Immature natural killer cell (primary cell): ENCODE data around the gene SHH. TPM values are rescaled to one million over a fixed set of nuclear protein-coding genes. Genes with fewer than 3 reads are reported as not detected.
"Not testable (repeated sequence)": the region's sequence is repeated elsewhere in the genome, so short reads cannot be mapped to it uniquely, and the experiment has no call there.

Experiments
- DNase-seq, 3 donors: peaks; one replicate each; pipeline ENCODE4 v3.0.0; 2022; ENCODE audit warnings: mixed read lengths in 1 of 3
- H3K27ac Mint-ChIP-seq, 6 donors: one replicate each; pipeline ENCODE4 v1.8.0; 2020; ENCODE audit warnings: mixed read lengths in 6 of 6, mild to moderate bottlenecking in 5 of 6, inconsistent platforms in 4 of 6, moderate library complexity in 3 of 6
- H3K27me3 Mint-ChIP-seq, 3 donors: one replicate each; pipeline ENCODE4 v1.8.0; 2020 to 2021; ENCODE audit warnings: low read depth in 3 of 3, mild to moderate bottlenecking in 3 of 3, mixed read lengths in 3 of 3, moderate library complexity in 3 of 3, inconsistent platforms in 1 of 3
- H3K36me3 Mint-ChIP-seq, 3 donors: one replicate each; pipeline ENCODE4 v1.8.0; 2020; ENCODE audit warnings: mixed read lengths in 3 of 3, inconsistent platforms in 2 of 3, mild to moderate bottlenecking in 2 of 3
- H3K4me1 Mint-ChIP-seq, 2 donors: one replicate each; pipeline ENCODE4 v1.8.0; 2020; ENCODE audit warnings: inconsistent platforms in 2 of 2, mild to moderate bottlenecking in 2 of 2, mixed read lengths in 2 of 2, moderate library complexity in 1 of 2
- H3K4me3 Mint-ChIP-seq, 5 donors: one replicate each; pipeline ENCODE4 v1.8.0; 2020; ENCODE audit warnings: mild to moderate bottlenecking in 5 of 5, mixed read lengths in 5 of 5, inconsistent platforms in 3 of 5, moderate library complexity in 3 of 5
- H3K9me3 Mint-ChIP-seq, 6 donors: one replicate each; pipeline ENCODE4 v1.8.0; 2020; ENCODE audit warnings: mild to moderate bottlenecking in 6 of 6, mixed read lengths in 6 of 6, inconsistent platforms in 4 of 6, moderate library complexity in 3 of 6
- polyA plus RNA-seq, 3 donors: library from polyadenylated mRNA; unstranded; fragments of 300-500 nt; fragmentation: Illumina TruSeq; gene quantifications; one replicate each; pipeline ENCODE4 v1.2.3, GENCODE V29; 2021

Gene SHH
- polyA plus RNA-seq, 3 donors from 2014 or later = not detected

- no peak overlapping the region for H3K4me3 Mint-ChIP-seq
- no peaks in the 10 kb centered on the region for H3K36me3 Mint-ChIP-seq
- no peak overlapping the region for H3K27ac Mint-ChIP-seq
- H3K9me3 Mint-ChIP-seq = no peaks in the 10 kb centered on the region
- H3K27me3 Mint-ChIP-seq = peaks cover 0 to 12% (median 2%) of the 10 kb centered on the region in 3 donors
- DNase-seq = no peak
- H3K4me1 Mint-ChIP-seq = no peaks in the 10 kb centered on the region
Observed at GRCh38 chr7:155848691-155849669, 36.7 kb upstream of the SHH start.

GRCh38 chr7:155847821-155848435 is 35.7 kb upstream of the SHH start:
- Mint-ChIP-seq H3K4me3 (no peak overlapping the region), H3K9me3 (no peaks in the 10 kb centered on the region), H3K36me3 (no peaks in the 10 kb centered on the region), H3K27me3 (peaks cover 0 to 9% (median 0%) of the 10 kb centered on the region in 3 donors), H3K4me1 (no peaks in the 10 kb centered on the region), H3K27ac (no peak overlapping the region)
- no peak for DNase-seq

- no peaks in the 10 kb centered on the region for H3K36me3 Mint-ChIP-seq
- no peaks in the 10 kb centered on the region for H3K9me3 Mint-ChIP-seq
- H3K27ac Mint-ChIP-seq = no peak overlapping the region
- no peaks in the 10 kb centered on the region for H3K4me1 Mint-ChIP-seq
- peaks cover 0 to 9% (median 0%) of the 10 kb centered on the region in 3 donors for H3K27me3 Mint-ChIP-seq
- no peak overlapping the region for H3K4me3 Mint-ChIP-seq
- no peak for DNase-seq
Observed at GRCh38 chr7:155846936-155847335, 34.7 kb upstream of the SHH start.

GRCh38 chr7:155846156-155846555 is 33.9 kb upstream of the SHH start:
- Mint-ChIP-seq H3K4me3 (no peak overlapping the region), H3K4me1 (no peaks in the 10 kb centered on the region), H3K36me3 (no peaks in the 10 kb centered on the region), H3K9me3 (no peaks in the 10 kb centered on the region), H3K27ac (no peak overlapping the region), H3K27me3 (peaks cover 0 to 9% (median 0%) of the 10 kb centered on the region in 3 donors)
- DNase-seq = no peak

GRCh38 chr7:155845226-155845625 is 33.0 kb upstream of the SHH start:
- Mint-ChIP-seq H3K36me3 (no peaks in the 10 kb centered on the region), H3K9me3 (no peaks in the 10 kb centered on the region), H3K27ac (no peak overlapping the region), H3K4me1 (no peaks in the 10 kb centered on the region), H3K4me3 (no peak overlapping the region), H3K27me3 (peaks cover 0 to 6% (median 5%) of the 10 kb centered on the region in 3 donors)
- no peak for DNase-seq

- Mint-ChIP-seq H3K4me3 (no peak overlapping the region), H3K27ac (no peak overlapping the region), H3K27me3 (peaks cover 0 to 5% (median 2%) of the 10 kb centered on the region in 3 donors), H3K4me1 (no peaks in the 10 kb centered on the region), H3K9me3 (no peaks in the 10 kb centered on the region), H3K36me3 (no peaks in the 10 kb centered on the region)
- no peak for DNase-seq
Observed at GRCh38 chr7:155844526-155844925, 32.3 kb upstream of the SHH start.

- DNase-seq = no peak
- H3K4me3 Mint-ChIP-seq = no peak overlapping the region
- H3K4me1 Mint-ChIP-seq = no peaks in the 10 kb centered on the region
- no peak overlapping the region for H3K27ac Mint-ChIP-seq
- no peaks in the 10 kb centered on the region for H3K36me3 Mint-ChIP-seq
- H3K9me3 Mint-ChIP-seq = no peaks in the 10 kb centered on the region
- peaks cover 0 to 5% (median 2%) of the 10 kb centered on the region in 3 donors for H3K27me3 Mint-ChIP-seq
Observed at GRCh38 chr7:155844019-155844453, 31.8 kb upstream of the SHH start.

- H3K4me1 Mint-ChIP-seq = no peaks in the 10 kb centered on the region
- H3K4me3 Mint-ChIP-seq = no peak overlapping the region
- DNase-seq = no peak
Observed at GRCh38 chr7:155843426-155844018, 31.3 kb upstream of the SHH start.

GRCh38 chr7:155842496-155843265 is 30.4 kb upstream of the SHH start:
- no peaks in the 10 kb centered on the region for H3K36me3 Mint-ChIP-seq
- H3K27me3 Mint-ChIP-seq = peaks cover 0 to 5% (median 0%) of the 10 kb centered on the region in 3 donors
- no peaks in the 10 kb centered on the region for H3K4me1 Mint-ChIP-seq
- H3K4me3 Mint-ChIP-seq = no peak overlapping the region
- no peak for DNase-seq
- H3K9me3 Mint-ChIP-seq = no peaks in the 10 kb centered on the region
- H3K27ac Mint-ChIP-seq = no peak overlapping the region

More at GRCh38 chr7:155843426-155844018, 31.3 kb upstream of the SHH start:
- Mint-ChIP-seq H3K27me3 (peaks cover 0 to 5% (median 0%) of the 10 kb centered on the region in 3 donors), H3K36me3 (no peaks in the 10 kb centered on the region), H3K27ac (no peak overlapping the region), H3K9me3 (no peaks in the 10 kb centered on the region)

GRCh38 chr7:155840909-155841308 is 28.6 kb upstream of the SHH start:
- no peak for DNase-seq
- Mint-ChIP-seq H3K4me1 (no peaks in the 10 kb centered on the region), H3K9me3 (no peaks in the 10 kb centered on the region), H3K36me3 (no peaks in the 10 kb centered on the region), H3K4me3 (no peak overlapping the region), H3K27me3 (peaks cover 0 to 5% (median 0%) of the 10 kb centered on the region in 3 donors), H3K27ac (no peak overlapping the region)

- DNase-seq = no peak
- H3K9me3 Mint-ChIP-seq = no peaks in the 10 kb centered on the region
- H3K4me1 Mint-ChIP-seq = no peaks in the 10 kb centered on the region
- H3K36me3 Mint-ChIP-seq = no peaks in the 10 kb centered on the region
- H3K27ac Mint-ChIP-seq = no peak overlapping the region
- H3K27me3 Mint-ChIP-seq = peaks cover 0 to 5% (median 2%) of the 10 kb centered on the region in 3 donors
- no peak overlapping the region for H3K4me3 Mint-ChIP-seq
Observed at GRCh38 chr7:155840262-155840885, 28.1 kb upstream of the SHH start.

GRCh38 chr7:155839461-155839860 is 27.2 kb upstream of the SHH start:
- Mint-ChIP-seq H3K36me3 (no peaks in the 10 kb centered on the region), H3K27me3 (peaks cover 0 to 5% (median 4%) of the 10 kb centered on the region in 3 donors), H3K9me3 (no peaks in the 10 kb centered on the region), H3K4me3 (no peak overlapping the region), H3K4me1 (no peaks in the 10 kb centered on the region), H3K27ac (no peak overlapping the region)
- no peak for DNase-seq

GRCh38 chr7:155838312-155838711 is 26.0 kb upstream of the SHH start:
- H3K4me1 Mint-ChIP-seq, DNase-seq, H3K27me3 Mint-ChIP-seq, H3K27ac Mint-ChIP-seq, H3K9me3 Mint-ChIP-seq, H3K36me3 Mint-ChIP-seq, H3K4me3 Mint-ChIP-seq: not testable (repeated sequence)
